GM19238 (cell line): ENCODE data around the gene RAI14.
"Not testable (repeated sequence)": the region's sequence is repeated elsewhere in the genome, so short reads cannot be mapped to it uniquely, and the experiment has no call there.

Experiments
- DNase-seq: peaks from one replicate; pipeline ENCODE4 v3.0.0; 2011; ENCODE audit warnings: low spot score; ENCODE audit not compliant: insufficient read length

Gene RAI14

GRCh38 chr5:34758514-34758913 is 102.4 kb downstream of the RAI14 start:
- DNase-seq, result no peak

- DNase-seq, result not testable (repeated sequence)
These were observed 103.1 kb downstream of the RAI14 start for GRCh38 chr5:34759213-34759612.

- DNase-seq, result no peak
These were observed 109.5 kb downstream of the RAI14 start for GRCh38 chr5:34765662-34766061.

- DNase-seq, result no peak
These were observed 111.1 kb downstream of the RAI14 start for GRCh38 chr5:34767180-34767579.

- DNase-seq, result no peak
These were observed 114.4 kb downstream of the RAI14 start for GRCh38 chr5:34770486-34770885.

GRCh38 chr5:34771076-34771475 is 114.9 kb downstream of the RAI14 start:
- no peak for DNase-seq

GRCh38 chr5:34772267-34773098 is 116.4 kb downstream of the RAI14 start:
- no peak for DNase-seq

- DNase-seq, result no peak
These were observed 118.0 kb downstream of the RAI14 start for GRCh38 chr5:34774139-34774538.

- not testable (repeated sequence) for DNase-seq
These were observed 118.5 kb downstream of the RAI14 start for GRCh38 chr5:34774678-34775077.

- DNase-seq, result no peak
These were observed 119.8 kb downstream of the RAI14 start for GRCh38 chr5:34775886-34776285.

GRCh38 chr5:34778091-34778850 is 122.1 kb downstream of the RAI14 start:
- no peak for DNase-seq

GRCh38 chr5:34783892-34784291 is 127.8 kb downstream of the RAI14 start:
- not testable (repeated sequence) for DNase-seq

GRCh38 chr5:34787035-34787434 is 130.9 kb downstream of the RAI14 start:
- no peak for DNase-seq

GRCh38 chr5:34789021-34789531 is 132.9 kb downstream of the RAI14 start:
- DNase-seq, result no peak

GRCh38 chr5:34789639-34790038 is 133.5 kb downstream of the RAI14 start:
- DNase-seq, result no peak

- DNase-seq, result no peak
These were observed 133.9 kb downstream of the RAI14 start for GRCh38 chr5:34790069-34790468.

GRCh38 chr5:34791761-34792244 is 135.7 kb downstream of the RAI14 start:
- DNase-seq, result no peak

GRCh38 chr5:34802834-34803563 is 146.9 kb downstream of the RAI14 start:
- no peak for DNase-seq

- no peak for DNase-seq
These were observed 148.0 kb downstream of the RAI14 start for GRCh38 chr5:34803974-34804732.

GRCh38 chr5:34804913-34805312 is 148.8 kb downstream of the RAI14 start:
- no peak for DNase-seq

GRCh38 chr5:34806532-34806931 is 150.4 kb downstream of the RAI14 start:
- DNase-seq, result no peak
